CD4-positive, alpha-beta T cell treated with Interleukin-17A for 1 hour (primary cell): Measurements from ENCODE around the gene HTR1A.

ENCODE experiments used
- DNase-seq: peaks from one replicate; pipeline ENCODE4 v3.0.0-alpha.2; 2020

Gene HTR1A

DNA sequence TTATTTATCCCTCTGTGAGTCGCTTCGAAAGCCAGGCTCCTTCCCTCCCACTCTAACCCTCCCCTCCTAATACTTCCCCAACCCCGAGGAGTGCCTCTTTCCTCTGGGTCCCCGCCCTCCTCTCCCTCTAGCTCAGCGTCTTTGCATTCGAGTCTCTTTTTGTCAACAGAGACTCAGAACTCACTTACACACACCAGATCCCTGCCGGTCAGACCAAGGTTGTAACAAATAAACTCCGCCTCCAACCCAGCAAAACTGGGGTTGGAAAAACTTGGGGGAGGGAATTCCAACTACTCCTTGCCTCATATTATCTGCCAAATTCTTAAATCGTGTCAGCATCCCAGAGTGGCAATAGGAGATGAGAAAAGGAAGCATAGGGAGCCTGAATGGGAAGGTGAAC is at the start of gene HTR1A:
Gene HTR1A (minus strand): TSS at position 167 of the 400 bp plus-strand sequence. CDS start 726 bp downstream, outside the sequence.
- DNase-seq, result no peak

DNA sequence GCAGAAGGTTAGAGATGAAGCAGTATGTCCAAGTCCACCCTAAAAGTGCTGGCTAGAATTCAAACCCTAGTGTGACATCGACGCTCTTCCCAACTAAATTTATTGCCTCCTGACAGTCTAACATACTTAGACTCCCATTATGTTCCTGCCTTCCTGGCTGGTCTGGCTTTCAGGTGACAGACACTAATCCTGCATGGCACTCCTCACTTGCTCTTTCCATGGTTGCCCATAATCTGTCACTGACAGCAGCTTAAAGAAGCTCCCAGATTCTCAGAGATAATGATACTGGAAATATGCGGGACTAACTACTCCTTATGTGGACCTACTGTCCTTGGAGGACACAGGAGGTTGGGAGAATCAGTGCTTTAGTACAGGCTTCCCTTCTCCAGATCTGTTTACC is 41.7 kb upstream of the HTR1A start:
- DNase-seq, result no peak

DNA sequence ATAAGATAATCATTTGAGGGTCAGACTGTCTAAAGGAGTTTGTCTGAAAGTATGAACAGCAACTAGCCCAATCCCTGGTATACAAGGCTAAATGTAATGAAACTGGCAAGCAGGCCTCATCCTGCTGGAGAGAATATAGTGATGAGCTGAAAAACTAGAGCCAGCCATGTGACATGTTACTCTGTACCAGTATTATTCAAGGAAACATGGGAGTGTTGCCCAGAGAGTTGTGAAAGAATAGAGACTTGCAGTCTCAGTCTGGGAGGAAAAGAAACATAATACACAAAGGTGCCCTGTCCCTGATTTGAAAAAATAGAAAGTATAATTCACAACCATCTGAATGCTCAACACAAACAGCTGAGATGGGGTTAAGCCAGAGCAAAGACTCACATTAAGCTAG is 37.9 kb upstream of the HTR1A start:
- no peak for DNase-seq

DNA sequence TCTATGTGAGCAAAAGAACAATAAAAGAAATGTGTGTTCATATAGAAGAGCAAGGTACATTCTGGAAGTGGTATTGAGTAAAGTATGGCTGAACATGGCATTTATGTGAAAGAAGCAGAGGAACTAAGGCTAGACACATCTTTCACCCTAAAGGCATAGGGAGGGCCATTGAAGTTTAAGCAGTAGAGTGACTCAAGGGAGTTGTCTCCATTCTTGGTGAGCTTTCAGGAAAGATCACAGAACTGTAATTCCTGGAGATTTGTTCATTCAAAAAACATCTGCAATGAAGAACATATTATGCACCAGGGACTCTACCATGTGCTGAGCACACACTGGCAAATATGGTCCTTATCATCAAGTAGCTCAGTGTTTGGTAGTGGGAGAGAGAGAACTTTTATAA is 24.8 kb upstream of the HTR1A start:
- DNase-seq, result no peak

GRCh38 chr5:63981864-63982263 is 19.6 kb upstream of the HTR1A start:
- DNase-seq, result no peak

DNA sequence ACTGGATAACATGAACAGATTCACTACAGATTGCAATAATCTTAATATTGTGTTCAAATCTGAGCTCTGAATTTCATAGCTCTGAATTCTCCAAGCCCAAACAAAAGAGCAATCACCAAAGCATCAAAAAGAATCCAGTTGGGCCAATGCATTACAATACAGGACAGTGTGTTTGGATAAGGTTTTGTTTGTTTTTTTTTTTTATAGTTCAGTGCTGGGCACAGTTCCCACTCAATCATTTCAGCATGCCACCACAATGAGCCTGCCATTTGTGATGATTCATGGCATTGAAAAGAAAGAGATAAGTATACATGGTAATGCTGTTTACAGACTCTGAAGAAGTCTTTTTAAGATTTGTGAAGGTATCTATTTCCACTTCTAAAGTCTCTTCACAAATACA is 1.7 kb upstream of the HTR1A start:
- DNase-seq, result no peak

GRCh38 chr5:63963080-63963735 is 963 bp upstream of the HTR1A start:
- DNase-seq, result peak; percentile 1

GRCh38 chr5:63961598-63962161 is 565 bp downstream of the HTR1A start:
- DNase-seq, result no peak

DNA sequence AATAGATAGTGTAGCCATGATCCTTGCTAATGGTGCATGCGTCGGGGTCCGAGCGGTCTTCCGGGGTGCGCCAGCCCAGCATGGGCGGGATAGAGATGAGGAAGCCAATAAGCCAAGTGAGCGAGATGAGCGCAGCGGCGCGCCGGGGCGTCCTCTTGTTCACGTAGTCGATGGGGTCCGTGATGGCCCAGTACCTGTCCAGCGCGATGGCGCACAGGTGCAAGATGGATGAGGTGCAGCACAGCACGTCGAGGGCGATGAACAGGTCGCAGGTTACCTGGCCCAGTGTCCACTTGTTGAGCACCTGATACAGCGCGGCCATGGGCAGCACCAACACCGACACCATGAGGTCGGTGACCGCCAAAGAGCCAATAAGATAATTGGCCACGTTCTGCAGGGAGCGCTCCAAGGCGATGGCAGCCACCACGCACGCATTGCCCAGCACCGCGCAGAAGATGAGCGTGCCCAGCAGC is 1.1 kb downstream of the HTR1A start:
- no peak for DNase-seq

DNA sequence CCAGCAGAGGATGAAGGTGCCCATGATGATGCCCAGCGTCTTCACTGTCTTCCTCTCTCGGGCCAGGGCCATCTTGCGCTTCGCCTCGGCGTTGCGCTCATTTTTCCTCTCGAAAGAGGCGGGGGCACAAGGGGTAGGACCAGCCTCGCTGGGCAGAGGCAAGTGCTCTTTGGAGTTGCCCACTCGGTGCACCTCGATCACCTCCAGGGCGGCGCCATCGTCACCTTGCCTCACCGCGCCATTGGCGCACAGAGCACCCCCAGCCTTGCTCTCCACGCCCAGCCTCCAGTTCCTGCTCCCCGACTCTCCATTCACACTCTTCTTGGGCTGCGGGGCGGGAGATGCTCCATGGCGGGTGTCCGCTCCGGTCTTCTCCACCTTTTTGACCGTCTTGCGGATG is 1.6 kb downstream of the HTR1A start:
- no peak for DNase-seq

GRCh38 chr5:63959177-63959982 is 2.9 kb downstream of the HTR1A start:
- no peak for DNase-seq

- DNase-seq, result no peak
These were observed 3.6 kb downstream of the HTR1A start for GRCh38 chr5:63958654-63959053.

- DNase-seq, result no peak
These were observed 4.6 kb downstream of the HTR1A start for GRCh38 chr5:63957617-63958016.

- no peak for DNase-seq
These were observed 9.0 kb downstream of the HTR1A start for GRCh38 chr5:63953217-63953616.

GRCh38 chr5:63935103-63935502 is 27.1 kb downstream of the HTR1A start:
- DNase-seq, result no peak

DNA sequence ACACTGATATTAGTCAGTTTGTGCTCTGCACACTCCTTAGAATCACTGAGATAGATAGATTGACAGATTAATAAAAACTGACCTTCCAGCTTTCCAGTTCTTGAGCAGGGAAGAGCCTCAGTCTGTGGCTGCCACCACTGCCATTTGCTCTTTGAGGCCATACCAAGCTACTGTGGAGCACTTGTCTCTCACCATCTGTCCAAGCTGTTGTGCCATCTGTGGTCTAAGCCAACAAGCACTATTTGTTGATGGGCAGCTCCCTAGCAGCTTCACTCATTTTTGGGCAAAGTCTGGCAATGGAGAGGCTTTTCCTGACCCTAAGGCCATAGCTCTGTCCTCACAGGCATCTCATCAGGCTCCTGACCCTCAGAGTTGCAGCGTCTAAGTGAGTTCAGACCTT is 30.4 kb downstream of the HTR1A start:
- DNase-seq, result no peak

- no peak for DNase-seq
These were observed 33.8 kb downstream of the HTR1A start for GRCh38 chr5:63928451-63928850.

- no peak for DNase-seq
These were observed 38.3 kb downstream of the HTR1A start for GRCh38 chr5:63923914-63924313.

DNA sequence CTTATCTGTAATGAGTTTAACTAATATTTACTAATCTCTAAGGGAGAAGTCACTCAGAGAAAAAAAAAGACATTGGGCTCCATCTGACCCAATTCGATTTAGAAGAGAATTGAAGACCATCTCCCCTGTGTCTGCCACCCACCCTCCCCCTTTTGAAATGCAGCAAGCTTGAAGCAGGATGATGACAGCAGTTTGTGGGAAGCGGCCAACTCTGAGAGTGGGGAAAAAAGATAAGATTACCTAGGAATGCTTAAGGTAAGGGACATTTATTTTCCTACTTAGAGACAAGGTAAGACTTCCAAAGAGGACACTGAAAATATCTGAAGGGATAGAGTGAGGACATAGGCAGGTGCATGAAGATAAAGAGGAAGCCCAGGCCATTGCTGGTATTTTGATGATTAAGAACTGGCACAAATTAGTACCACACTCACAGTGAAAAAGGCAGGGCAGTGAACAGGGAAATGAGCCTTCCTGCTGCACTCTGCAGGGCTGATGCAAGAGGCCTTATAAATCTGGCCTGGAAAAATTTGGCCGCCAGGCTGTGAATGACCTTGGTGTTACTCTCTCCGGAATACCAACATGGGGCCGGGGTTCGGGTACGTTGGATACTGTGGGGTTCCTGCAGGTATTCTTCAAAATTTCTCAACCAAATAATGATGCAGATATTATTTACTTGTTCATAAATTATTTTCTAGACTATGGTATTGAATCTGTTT is 42.3 kb downstream of the HTR1A start:
- DNase-seq, result no peak

DNA sequence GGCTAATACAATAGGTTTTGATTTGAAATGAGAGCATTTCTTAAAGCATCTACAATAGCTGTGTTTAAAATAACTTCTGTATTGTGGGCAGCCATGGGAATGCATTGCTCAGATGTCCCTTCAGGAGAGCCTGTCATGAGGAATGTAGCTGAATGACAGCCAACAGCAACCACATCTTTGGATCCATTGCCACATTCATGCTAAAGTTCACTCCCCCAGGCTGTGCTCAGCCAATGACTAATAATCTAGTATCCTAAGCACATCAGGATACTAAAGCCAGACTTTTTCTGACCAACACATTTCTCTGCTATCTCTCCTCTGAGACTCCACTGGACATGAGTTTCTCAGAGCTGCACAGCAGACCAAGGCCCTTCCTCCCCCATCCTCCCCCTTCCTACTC is 45.5 kb downstream of the HTR1A start:
- no peak for DNase-seq

DNA sequence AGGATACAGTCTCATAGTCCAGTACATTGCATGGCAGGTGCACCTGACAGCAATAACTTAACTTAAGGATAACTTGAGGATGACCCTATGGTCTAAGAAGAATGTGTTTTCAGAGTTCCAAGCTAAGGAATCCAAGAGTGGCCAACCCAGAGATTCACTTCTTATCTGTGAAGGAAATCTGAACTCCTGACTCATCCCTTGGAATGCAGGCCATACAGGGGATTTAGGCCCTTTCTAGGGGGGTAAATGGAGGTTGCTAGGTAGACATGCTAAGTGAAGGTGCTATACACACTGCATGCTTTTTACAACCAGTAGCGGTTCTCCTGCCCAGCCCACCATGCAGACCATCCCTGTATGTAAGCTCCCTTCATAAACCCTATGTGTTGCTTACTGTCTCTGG is 50.4 kb downstream of the HTR1A start:
- DNase-seq, result no peak
